Measurements from ENCODE around the gene MT1E. TPM values are rescaled to one million over a fixed set of nuclear protein-coding genes. Genes with fewer than 3 reads are reported as not detected.

The MT1E gene
- total and polyA plus RNA-seq, 2 donors (not counting 1 experiment from before 2014, with no cell fraction given) = 3.1 TPM; not detected in 1

GRCh38 chr16:56635441-56635967 is 9.9 kb downstream of the MT1E start:
- ChIA-PET CTCF (no interaction called here), POLR2A (no interaction called here)
- WGBS (ENCODE audit: insufficient coverage) = 4% methylated on average over 34 of the region's 40 CpGs
- Histone ChIP-seq H3K79me2 (ENCODE audit: control insufficient read depth, insufficient read depth, low read length) (no peaks in the 10 kb centered on the region), H3K36me3 (replicated peaks in 1 of 2; ENCODE audit: control extremely low read depth in 1 of 2, control insufficient read depth in 1 of 2, extremely low read depth in 1 of 2, insufficient read depth in 2 of 2, low read length in 1 of 2) (no peaks in the 10 kb centered on the region), H4K20me1 (ENCODE audit: control insufficient read depth, insufficient read depth, low read length, poor library complexity, severe bottlenecking) (no peaks in the 10 kb centered on the region), H3K4me3 (ENCODE audit: control extremely low read depth in 1 of 5, extremely low read depth in 1 of 5, insufficient read depth in 1 of 5, low read depth in 2 of 5, low read length in 4 of 5) (no peak overlapping the region), H3K4me1 (ENCODE audit: control insufficient read depth in 2 of 2, insufficient read depth in 2 of 2, low read length in 2 of 2) (peaks cover 29 to 41% of the 10 kb centered on the region in 2 donors), H3K4me2 (replicated peaks; ENCODE audit: low read depth, low read length, poor library complexity, severe bottlenecking) (peak overlapping the region; percentile 33), H3K27ac (ENCODE audit: low read length in 2 of 2) (no peak overlapping the region), H3K27me3 (replicated peaks in 1 of 4; ENCODE audit: control extremely low read depth in 1 of 4, control insufficient read depth in 3 of 4, insufficient read depth in 4 of 4, low read length in 3 of 4) (peaks cover 0 to 90% (median 46%) of the 10 kb centered on the region in 4 experiments), H3K9ac (ENCODE audit: low read length) (no peak overlapping the region), H3K9me3 (ENCODE audit: control extremely low read depth in 1 of 3, control insufficient read depth in 2 of 3, insufficient read depth in 1 of 3, low read length in 2 of 3) (peaks cover 0 to 4% (median 0%) of the 10 kb centered on the region in 3 donors), H2AFZ (ENCODE audit: insufficient read depth, low read depth, low read length, poor library complexity, severe bottlenecking) (no peak overlapping the region)
- H3K27me3 Mint-ChIP-seq = peaks cover 81% of the 10 kb centered on the region
- DNase-seq (peak; percentile 26), ATAC-seq (ENCODE audit: low read depth) (no peak)
- TF ChIP-seq CTCF (IDR thresholded peaks at IDR 0.05) = no peak
- no peak for TF ChIP-seq EZH2 (IDR thresholded peaks at IDR 0.05; ENCODE audit: borderline replicate concordance, insufficient read depth, low read depth, low read length, poor library complexity, severe bottlenecking)
- H3K4me1 Mint-ChIP-seq = peaks cover 29% of the 10 kb centered on the region
- no peak overlapping the region for H3K27ac Mint-ChIP-seq
- intact Hi-C loops (cut with micrococcal nuclease) = loop anchor here (10.0 kb wide), 1 partner anchor 49 kb away; the partner anchor contains the start of gene MT1X
- H3K9me3 Mint-ChIP-seq (ENCODE audit: insufficient read depth) = no peaks in the 10 kb centered on the region
- no peak overlapping the region for H3K4me3 Mint-ChIP-seq

- peaks cover 81% of the 10 kb centered on the region for H3K27me3 Mint-ChIP-seq
- peaks cover 24% of the 10 kb centered on the region for H3K4me1 Mint-ChIP-seq
- Histone ChIP-seq H3K9me3 (ENCODE audit: control extremely low read depth in 1 of 3, control insufficient read depth in 2 of 3, insufficient read depth in 1 of 3, low read length in 2 of 3) (peaks cover 0 to 4% (median 0%) of the 10 kb centered on the region in 3 donors), H3K4me2 (replicated peaks; ENCODE audit: low read depth, low read length, poor library complexity, severe bottlenecking) (no peak overlapping the region), H3K4me1 (ENCODE audit: control insufficient read depth in 2 of 2, insufficient read depth in 2 of 2, low read length in 2 of 2) (peaks cover 26 to 37% of the 10 kb centered on the region in 2 donors), H3K27ac (ENCODE audit: low read length in 2 of 2) (no peak overlapping the region), H3K9ac (ENCODE audit: low read length) (no peak overlapping the region), H2AFZ (ENCODE audit: insufficient read depth, low read depth, low read length, poor library complexity, severe bottlenecking) (no peak overlapping the region), H3K79me2 (ENCODE audit: control insufficient read depth, insufficient read depth, low read length) (no peaks in the 10 kb centered on the region), H4K20me1 (ENCODE audit: control insufficient read depth, insufficient read depth, low read length, poor library complexity, severe bottlenecking) (no peaks in the 10 kb centered on the region), H3K36me3 (replicated peaks in 1 of 2; ENCODE audit: control extremely low read depth in 1 of 2, control insufficient read depth in 1 of 2, extremely low read depth in 1 of 2, insufficient read depth in 2 of 2, low read length in 1 of 2) (no peaks in the 10 kb centered on the region), H3K4me3 (ENCODE audit: control extremely low read depth in 1 of 5, extremely low read depth in 1 of 5, insufficient read depth in 1 of 5, low read depth in 2 of 5, low read length in 4 of 5) (no peak overlapping the region), H3K27me3 (replicated peaks in 1 of 4; ENCODE audit: control extremely low read depth in 1 of 4, control insufficient read depth in 3 of 4, insufficient read depth in 4 of 4, low read length in 3 of 4) (peaks cover 0 to 86% (median 41%) of the 10 kb centered on the region in 4 experiments)
- WGBS (ENCODE audit: insufficient coverage) = 0% methylated on average over 2 of the region's 9 CpGs
- no peak overlapping the region for H3K27ac Mint-ChIP-seq
- intact Hi-C loops (cut with micrococcal nuclease) = loop anchor here (10.0 kb wide), 1 partner anchor 48 kb away; the partner anchor contains the start of gene MT1X
- ATAC-seq (ENCODE audit: low read depth) = no peak
- H3K9me3 Mint-ChIP-seq (ENCODE audit: insufficient read depth) = no peaks in the 10 kb centered on the region
- ChIA-PET CTCF (no interaction called here), POLR2A (no interaction called here)
- no peak overlapping the region for H3K4me3 Mint-ChIP-seq
- TF ChIP-seq CTCF (IDR thresholded peaks at IDR 0.05) (no peak), EZH2 (IDR thresholded peaks at IDR 0.05; ENCODE audit: borderline replicate concordance, insufficient read depth, low read depth, low read length, poor library complexity, severe bottlenecking) (no peak)
- DNase-seq = no peak
Observed at GRCh38 chr16:56636616-56637413, 11.2 kb downstream of the MT1E start.
